Measurements from ENCODE around the gene RAB3C.

The RAB3C gene

DNA sequence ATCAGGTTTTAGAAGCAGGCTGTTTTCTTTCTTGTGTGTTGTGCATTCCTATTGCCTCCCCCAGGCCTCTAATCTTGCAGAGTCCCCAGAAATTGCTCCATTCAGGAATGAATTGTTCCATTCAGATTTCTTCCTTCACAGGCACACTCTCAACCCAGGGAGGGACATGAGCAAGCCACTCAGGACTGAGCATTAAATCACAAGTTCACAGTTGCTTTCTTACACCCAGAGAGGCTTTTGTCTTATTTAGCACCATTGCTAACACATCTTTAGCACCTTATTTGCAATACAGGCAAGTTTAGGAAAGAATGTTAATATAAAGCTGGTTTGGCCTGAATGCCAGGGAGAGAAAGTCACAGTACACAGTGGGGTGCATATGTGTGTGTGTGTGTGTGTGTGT is 221.4 kb downstream of the RAB3C start:
- DNase-seq (ENCODE audit: extremely low read depth, insufficient read length): no peak
- H3K4me3 ChIP-seq (replicated peaks; ENCODE audit: low read depth, low read length): no peak overlapping the region
- no peaks in the 10 kb centered on the region for H3K36me3 ChIP-seq (ENCODE audit: control insufficient read depth, insufficient read depth, low read length)
- TF ChIP-seq, protein P1, sequence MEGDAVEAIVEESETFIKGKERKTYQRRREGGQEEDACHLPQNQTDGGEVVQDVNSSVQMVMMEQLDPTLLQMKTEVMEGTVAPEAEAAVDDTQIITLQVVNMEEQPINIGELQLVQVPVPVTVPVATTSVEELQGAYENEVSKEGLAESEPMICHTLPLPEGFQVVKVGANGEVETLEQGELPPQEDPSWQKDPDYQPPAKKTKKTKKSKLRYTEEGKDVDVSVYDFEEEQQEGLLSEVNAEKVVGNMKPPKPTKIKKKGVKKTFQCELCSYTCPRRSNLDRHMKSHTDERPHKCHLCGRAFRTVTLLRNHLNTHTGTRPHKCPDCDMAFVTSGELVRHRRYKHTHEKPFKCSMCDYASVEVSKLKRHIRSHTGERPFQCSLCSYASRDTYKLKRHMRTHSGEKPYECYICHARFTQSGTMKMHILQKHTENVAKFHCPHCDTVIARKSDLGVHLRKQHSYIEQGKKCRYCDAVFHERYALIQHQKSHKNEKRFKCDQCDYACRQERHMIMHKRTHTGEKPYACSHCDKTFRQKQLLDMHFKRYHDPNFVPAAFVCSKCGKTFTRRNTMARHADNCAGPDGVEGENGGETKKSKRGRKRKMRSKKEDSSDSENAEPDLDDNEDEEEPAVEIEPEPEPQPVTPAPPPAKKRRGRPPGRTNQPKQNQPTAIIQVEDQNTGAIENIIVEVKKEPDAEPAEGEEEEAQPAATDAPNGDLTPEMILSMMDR (IDR thresholded peaks at IDR 0.05; ENCODE audit: insufficient read depth, low read length, poor library complexity, severe bottlenecking): no peak
- no peaks in the 10 kb centered on the region for H3K27me3 ChIP-seq (replicated peaks; ENCODE audit: control insufficient read depth, insufficient read depth, low read length)

DNA sequence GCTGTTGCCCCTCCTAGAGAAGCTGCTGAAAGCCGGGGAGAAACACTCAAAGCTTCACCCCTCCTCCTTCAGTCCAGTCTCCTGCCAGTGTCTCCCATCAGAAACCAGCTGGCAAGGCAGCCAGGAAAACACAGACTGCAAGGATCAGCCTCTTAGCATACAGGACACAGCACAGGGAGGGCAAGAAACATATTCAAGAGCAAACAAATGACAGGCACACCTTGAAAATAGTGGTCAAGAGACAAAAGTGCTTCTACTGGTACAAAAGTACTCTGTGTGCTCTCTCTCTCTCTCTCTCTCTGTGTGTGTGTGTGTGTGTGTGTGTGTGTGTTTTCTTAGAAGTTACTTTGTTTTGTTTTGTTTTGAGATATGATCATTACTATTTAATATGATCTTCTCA is 227.2 kb downstream of the RAB3C start:
- TF ChIP-seq, protein P1 (IDR thresholded peaks at IDR 0.05; ENCODE audit: insufficient read depth, low read length, poor library complexity, severe bottlenecking): no peak
- no peaks in the 10 kb centered on the region for H3K36me3 ChIP-seq (ENCODE audit: control insufficient read depth, insufficient read depth, low read length)
- H3K4me3 ChIP-seq (replicated peaks; ENCODE audit: low read depth, low read length): no peak overlapping the region
- no peak for DNase-seq (ENCODE audit: extremely low read depth, insufficient read length)
- no peaks in the 10 kb centered on the region for H3K27me3 ChIP-seq (replicated peaks; ENCODE audit: control insufficient read depth, insufficient read depth, low read length)

DNA sequence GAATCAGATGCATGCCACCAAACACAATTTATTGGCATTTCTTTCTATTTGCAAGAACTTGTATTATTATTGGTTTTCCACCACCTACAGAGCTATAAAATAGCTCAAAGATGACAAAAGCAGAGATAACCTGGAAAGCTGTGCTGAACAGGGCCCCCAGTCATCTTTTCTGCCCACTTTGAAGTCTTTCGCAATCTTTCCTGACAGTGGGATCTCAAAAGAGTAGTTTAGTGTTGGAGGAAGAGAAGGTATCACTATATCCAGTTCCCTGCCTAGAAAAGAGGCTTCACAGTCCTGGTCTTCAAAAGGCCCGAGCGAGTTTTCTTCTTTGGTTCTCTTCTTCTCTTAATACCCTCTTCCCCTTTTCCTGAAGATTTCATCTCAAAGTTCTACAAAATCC is 231.0 kb downstream of the RAB3C start:
- Histone ChIP-seq H3K27me3 (replicated peaks; ENCODE audit: control insufficient read depth, insufficient read depth, low read length) (no peaks in the 10 kb centered on the region), H3K36me3 (ENCODE audit: control insufficient read depth, insufficient read depth, low read length) (no peaks in the 10 kb centered on the region), H3K4me3 (replicated peaks; ENCODE audit: low read depth, low read length) (no peak overlapping the region)
- TF ChIP-seq, protein P1 (IDR thresholded peaks at IDR 0.05; ENCODE audit: insufficient read depth, low read length, poor library complexity, severe bottlenecking): no peak
- DNase-seq (ENCODE audit: extremely low read depth, insufficient read length): no peak

DNA sequence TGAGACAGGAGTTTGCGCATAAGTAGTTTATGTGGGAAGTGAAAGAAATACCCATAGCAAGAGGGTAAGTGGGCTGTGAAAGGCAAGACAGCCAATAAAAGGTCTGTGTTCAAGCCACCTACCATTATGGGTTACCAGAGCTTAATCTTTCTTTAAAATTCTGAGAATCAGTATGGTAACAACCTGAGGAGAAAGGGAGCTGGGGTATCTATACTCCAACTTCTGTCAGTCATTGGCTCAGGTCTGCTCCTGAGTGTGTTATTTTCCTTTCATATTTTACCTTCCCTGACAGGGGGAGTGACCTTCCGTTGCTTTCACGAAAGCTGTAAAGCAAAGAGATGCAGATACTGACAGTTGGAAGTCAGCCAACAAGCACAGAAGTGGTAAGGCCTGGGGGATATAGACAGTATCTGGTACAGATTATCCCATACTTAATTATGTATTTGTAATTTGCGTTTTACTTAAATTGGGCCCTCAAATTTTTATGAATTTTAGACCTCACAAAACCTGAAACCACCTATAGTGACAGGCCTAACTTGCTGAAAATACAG is 233.4 kb downstream of the RAB3C start:
- TF ChIP-seq, protein P1 (IDR thresholded peaks at IDR 0.05; ENCODE audit: insufficient read depth, low read length, poor library complexity, severe bottlenecking): no peak
- Histone ChIP-seq H3K36me3 (ENCODE audit: control insufficient read depth, insufficient read depth, low read length) (no peaks in the 10 kb centered on the region), H3K27me3 (replicated peaks; ENCODE audit: control insufficient read depth, insufficient read depth, low read length) (no peaks in the 10 kb centered on the region), H3K4me3 (replicated peaks; ENCODE audit: low read depth, low read length) (no peak overlapping the region)
- no peak for DNase-seq (ENCODE audit: extremely low read depth, insufficient read length)

DNA sequence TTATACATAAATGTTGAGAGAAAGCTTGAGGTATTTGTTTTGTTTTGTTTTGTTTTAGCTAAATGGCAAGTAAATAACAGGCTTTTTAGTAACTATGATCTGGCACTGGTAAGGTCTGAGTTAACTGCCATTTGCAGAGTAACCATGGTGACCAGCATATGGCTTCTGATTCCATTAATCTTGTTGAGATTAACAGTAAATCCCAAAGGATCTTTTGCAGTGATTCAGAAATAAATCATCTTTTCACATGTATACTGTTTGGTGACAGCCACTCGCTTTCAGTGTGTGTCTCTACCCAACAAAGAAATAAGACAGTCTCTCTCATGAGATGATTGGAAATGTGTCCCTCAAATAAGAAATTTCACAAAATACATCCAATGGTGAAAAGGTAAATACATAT is 235.6 kb downstream of the RAB3C start:
- Histone ChIP-seq H3K4me3 (replicated peaks; ENCODE audit: low read depth, low read length) (no peak overlapping the region), H3K36me3 (ENCODE audit: control insufficient read depth, insufficient read depth, low read length) (no peaks in the 10 kb centered on the region), H3K27me3 (replicated peaks; ENCODE audit: control insufficient read depth, insufficient read depth, low read length) (no peaks in the 10 kb centered on the region)
- no peak for DNase-seq (ENCODE audit: extremely low read depth, insufficient read length)
- TF ChIP-seq, protein P1 (IDR thresholded peaks at IDR 0.05; ENCODE audit: insufficient read depth, low read length, poor library complexity, severe bottlenecking): no peak

DNA sequence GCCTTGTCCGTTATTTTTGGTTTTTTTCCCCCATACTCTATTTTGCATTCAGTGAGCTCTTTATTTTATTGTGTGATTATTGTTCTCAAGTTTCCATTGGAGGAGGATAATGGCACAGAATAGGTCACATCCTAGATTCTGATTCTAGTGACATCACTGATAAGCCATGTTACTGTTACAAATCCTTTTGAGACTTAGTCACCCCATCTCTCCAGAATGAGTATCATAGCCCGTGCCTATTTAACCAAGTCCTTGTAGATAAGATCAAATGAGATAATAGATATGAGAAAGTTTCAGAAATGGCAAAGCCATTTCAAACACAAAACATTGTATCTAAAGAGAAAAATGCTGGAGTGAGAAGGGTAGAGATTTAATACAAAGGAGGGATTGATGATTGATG is 242.6 kb downstream of the RAB3C start:
- no peak for DNase-seq (ENCODE audit: extremely low read depth, insufficient read length)
- no peak overlapping the region for H3K4me3 ChIP-seq (replicated peaks; ENCODE audit: low read depth, low read length)
- TF ChIP-seq, protein P1 (IDR thresholded peaks at IDR 0.05; ENCODE audit: insufficient read depth, low read length, poor library complexity, severe bottlenecking): no peak
- no peaks in the 10 kb centered on the region for H3K27me3 ChIP-seq (replicated peaks; ENCODE audit: control insufficient read depth, insufficient read depth, low read length)
- no peaks in the 10 kb centered on the region for H3K36me3 ChIP-seq (ENCODE audit: control insufficient read depth, insufficient read depth, low read length)
